ENCODE results near the gene GRID1.
"Not testable (repeated sequence)": the region's sequence is repeated elsewhere in the genome, so short reads cannot be mapped to it uniquely, and the experiment has no call there.

The GRID1 gene

DNA sequence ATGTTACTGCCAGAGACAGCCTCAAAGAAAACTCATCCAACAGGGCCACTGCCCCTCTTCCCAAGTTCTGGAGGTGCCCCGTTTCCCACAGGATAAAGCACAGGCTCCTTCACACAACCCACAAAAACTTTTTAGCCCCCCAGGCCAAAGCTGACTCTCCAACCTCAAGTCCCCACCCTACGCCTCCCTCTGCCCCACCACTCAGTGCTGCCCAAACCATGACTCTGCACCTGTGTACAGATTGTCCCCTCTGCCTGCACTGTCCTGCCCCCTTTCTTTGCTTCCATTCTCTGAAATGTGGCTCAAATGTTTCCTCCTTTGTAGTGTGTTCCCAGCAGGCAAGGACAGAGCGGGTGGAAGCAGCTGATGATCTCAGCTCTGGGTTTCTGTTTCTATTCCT, 284.0 kb downstream of the GRID1 start:
- Histone ChIP-seq H3K9ac (ENCODE audit: insufficient read length, low read depth) (no peak overlapping the region), H3K36me3 (ENCODE audit: insufficient read depth, insufficient read length, low read length) (no peaks in the 10 kb centered on the region), H3K27me3 (ENCODE audit: insufficient read depth, insufficient read length) (no peaks in the 10 kb centered on the region), H3K9me3 (ENCODE audit: insufficient read depth, low read length) (0 out of 2 replicates have a peak, but pooled peaks cover 5% of the 10 kb centered on the region), H3K4me1 (ENCODE audit: insufficient read depth, insufficient read length) (peaks cover 10% of the 10 kb centered on the region), H3K4me3 (ENCODE audit: insufficient read length, low read depth) (no peak overlapping the region)
- DNase-seq (ENCODE audit: low read depth, low spot score): no peak
- no peak for TF ChIP-seq SUZ12 (IDR thresholded peaks at IDR 0.05; ENCODE audit: extremely low read depth, insufficient read depth, insufficient read length)
- TF ChIP-seq ZNF274 (IDR thresholded peaks at IDR 0.05; ENCODE audit: low read depth, low read length): no peak
- TF ChIP-seq YY1 (IDR thresholded peaks at IDR 0.05; ENCODE audit: insufficient read depth, insufficient read length): no peak

DNA sequence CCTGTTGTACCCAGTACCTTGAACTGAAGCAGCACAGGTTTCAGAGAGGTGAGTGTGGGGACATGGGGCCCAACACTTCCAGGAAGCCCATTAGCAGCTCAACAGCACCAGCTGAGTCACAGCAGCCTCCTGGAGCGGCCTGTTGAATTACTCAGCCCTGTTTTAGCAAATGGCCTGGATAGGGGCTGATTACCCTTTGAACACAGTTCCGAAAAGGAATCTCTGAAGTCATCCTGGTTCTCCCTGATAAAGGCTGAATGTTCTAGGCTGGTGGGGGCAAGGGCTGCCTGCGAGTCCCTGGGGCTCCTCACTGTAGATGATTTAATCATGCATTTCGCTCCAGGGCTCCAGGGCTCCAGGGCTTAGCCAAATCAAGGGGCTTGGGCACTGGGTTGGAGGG, 287.5 kb downstream of the GRID1 start:
- peak; percentile 64 for DNase-seq (ENCODE audit: low read depth, low spot score)
- H3K36me3 ChIP-seq (ENCODE audit: insufficient read depth, insufficient read length, low read length): no peaks in the 10 kb centered on the region
- H3K27me3 ChIP-seq (ENCODE audit: insufficient read depth, insufficient read length): no peaks in the 10 kb centered on the region
- no peak overlapping the region for H3K9ac ChIP-seq (ENCODE audit: insufficient read length, low read depth)
- peaks cover 10% of the 10 kb centered on the region for H3K4me1 ChIP-seq (ENCODE audit: insufficient read depth, insufficient read length)
- no peak overlapping the region for H3K4me3 ChIP-seq (ENCODE audit: insufficient read length, low read depth)
- H3K9me3 ChIP-seq (ENCODE audit: insufficient read depth, low read length): 0 out of 2 replicates have a peak, but pooled peaks cover 5% of the 10 kb centered on the region
- TF ChIP-seq YY1 (IDR thresholded peaks at IDR 0.05; ENCODE audit: insufficient read depth, insufficient read length) (no peak), ZNF274 (IDR thresholded peaks at IDR 0.05; ENCODE audit: low read depth, low read length) (no peak), SUZ12 (IDR thresholded peaks at IDR 0.05; ENCODE audit: extremely low read depth, insufficient read depth, insufficient read length) (no peak)

DNA sequence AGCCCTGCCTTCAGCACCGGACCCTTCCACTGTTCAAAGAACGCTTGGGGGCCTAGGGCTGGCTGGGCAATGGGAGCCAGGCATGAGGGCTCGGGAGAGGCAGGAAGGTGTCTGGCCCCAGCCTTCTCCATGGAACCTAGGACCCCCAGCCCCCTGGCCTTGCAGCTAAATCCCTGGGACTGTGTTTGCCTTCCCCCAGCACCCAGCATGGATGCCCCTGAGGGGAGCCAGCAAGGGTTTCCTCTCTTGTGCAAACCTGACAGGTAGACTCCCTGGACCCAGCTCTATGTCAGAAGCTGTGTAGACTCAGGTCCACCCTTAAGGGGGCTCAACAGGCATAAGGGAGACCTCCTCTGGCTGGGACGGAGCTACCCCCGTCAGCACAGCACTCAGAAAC, 288.0 kb downstream of the GRID1 start:
- Histone ChIP-seq H3K4me1 (ENCODE audit: insufficient read depth, insufficient read length) (peaks cover 10% of the 10 kb centered on the region), H3K4me3 (ENCODE audit: insufficient read length, low read depth) (no peak overlapping the region), H3K9ac (ENCODE audit: insufficient read length, low read depth) (peak overlapping the region; percentile 61), H3K36me3 (ENCODE audit: insufficient read depth, insufficient read length, low read length) (no peaks in the 10 kb centered on the region), H3K27me3 (ENCODE audit: insufficient read depth, insufficient read length) (no peaks in the 10 kb centered on the region), H3K9me3 (ENCODE audit: insufficient read depth, low read length) (0 out of 2 replicates have a peak, but pooled peaks cover 5% of the 10 kb centered on the region)
- TF ChIP-seq SUZ12 (IDR thresholded peaks at IDR 0.05; ENCODE audit: extremely low read depth, insufficient read depth, insufficient read length): no peak
- TF ChIP-seq YY1 (IDR thresholded peaks at IDR 0.05; ENCODE audit: insufficient read depth, insufficient read length): no peak
- TF ChIP-seq ZNF274 (IDR thresholded peaks at IDR 0.05; ENCODE audit: low read depth, low read length): no peak
- DNase-seq (ENCODE audit: low read depth, low spot score): no peak

DNA sequence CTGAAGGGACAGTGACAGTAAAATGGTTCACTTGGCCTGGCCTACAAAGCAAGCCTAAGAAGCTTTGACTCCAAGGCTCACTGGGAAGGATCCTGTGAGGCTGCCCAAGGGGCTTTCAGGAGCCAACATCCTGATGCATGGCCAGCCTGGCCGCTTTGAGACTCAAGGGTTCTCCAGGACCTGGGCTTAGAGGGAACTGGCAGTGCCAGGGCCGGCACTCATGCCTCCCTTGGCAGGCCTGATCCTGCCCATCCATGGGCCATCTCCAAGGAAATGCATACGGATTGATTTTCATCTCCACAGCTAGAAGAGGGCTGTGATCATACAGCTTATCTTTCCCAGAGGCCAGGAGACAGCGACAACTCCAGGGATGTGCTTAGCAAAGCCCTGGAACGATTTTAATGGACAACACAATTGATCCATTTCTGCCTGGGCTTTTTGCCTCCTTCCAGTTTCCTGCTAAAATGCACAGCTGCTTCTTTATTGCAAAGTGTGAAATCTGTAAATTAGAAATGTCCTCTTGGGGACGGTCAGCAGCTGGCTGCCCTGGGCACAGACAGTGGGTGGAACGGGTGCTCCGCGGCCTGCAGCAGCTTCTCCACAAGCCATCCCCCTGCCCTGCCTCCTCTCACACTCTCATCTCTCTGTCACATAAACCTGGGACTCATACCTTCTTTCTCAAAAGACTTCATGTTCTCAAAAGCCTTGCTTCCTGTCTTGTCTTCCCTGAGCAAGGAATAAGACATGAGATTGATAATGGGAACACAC, 288.5 kb downstream of the GRID1 start:
- no peak for DNase-seq (ENCODE audit: low read depth, low spot score)
- H3K4me1 ChIP-seq (ENCODE audit: insufficient read depth, insufficient read length): peaks cover 10% of the 10 kb centered on the region
- no peaks in the 10 kb centered on the region for H3K36me3 ChIP-seq (ENCODE audit: insufficient read depth, insufficient read length, low read length)
- H3K9ac ChIP-seq (ENCODE audit: insufficient read length, low read depth): peak overlapping the region; percentile 61
- H3K27me3 ChIP-seq (ENCODE audit: insufficient read depth, insufficient read length): no peaks in the 10 kb centered on the region
- H3K4me3 ChIP-seq (ENCODE audit: insufficient read length, low read depth): no peak overlapping the region
- TF ChIP-seq SUZ12 (IDR thresholded peaks at IDR 0.05; ENCODE audit: extremely low read depth, insufficient read depth, insufficient read length) (no peak), YY1 (IDR thresholded peaks at IDR 0.05; ENCODE audit: insufficient read depth, insufficient read length) (no peak), ZNF274 (IDR thresholded peaks at IDR 0.05; ENCODE audit: low read depth, low read length) (no peak)
- 0 out of 2 replicates have a peak, but pooled peaks cover under 1% of the 10 kb centered on the region for H3K9me3 ChIP-seq (ENCODE audit: insufficient read depth, low read length)

DNA sequence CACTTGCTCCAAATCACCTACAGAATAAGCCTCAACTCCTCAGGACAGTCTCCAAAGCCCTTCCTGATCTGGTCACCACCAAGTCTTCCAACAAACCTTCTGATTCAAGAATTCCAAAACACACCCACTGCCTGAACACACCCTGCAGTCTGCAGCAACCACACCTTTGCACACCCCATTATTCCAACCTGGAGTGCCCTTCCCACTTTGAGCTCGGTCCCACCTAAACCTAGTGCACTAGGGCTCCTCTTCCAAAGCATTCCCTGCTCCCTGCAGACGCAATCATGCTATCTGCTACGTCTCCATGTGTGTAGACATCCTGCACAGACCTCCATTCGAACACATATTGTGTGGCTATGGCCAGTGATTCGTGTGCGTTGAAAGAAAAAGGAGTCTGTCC, 289.3 kb downstream of the GRID1 start:
- peaks cover 10% of the 10 kb centered on the region for H3K4me1 ChIP-seq (ENCODE audit: insufficient read depth, insufficient read length)
- H3K9me3 ChIP-seq (ENCODE audit: insufficient read depth, low read length): no peaks in the 10 kb centered on the region
- no peak for DNase-seq (ENCODE audit: low read depth, low spot score)

DNA sequence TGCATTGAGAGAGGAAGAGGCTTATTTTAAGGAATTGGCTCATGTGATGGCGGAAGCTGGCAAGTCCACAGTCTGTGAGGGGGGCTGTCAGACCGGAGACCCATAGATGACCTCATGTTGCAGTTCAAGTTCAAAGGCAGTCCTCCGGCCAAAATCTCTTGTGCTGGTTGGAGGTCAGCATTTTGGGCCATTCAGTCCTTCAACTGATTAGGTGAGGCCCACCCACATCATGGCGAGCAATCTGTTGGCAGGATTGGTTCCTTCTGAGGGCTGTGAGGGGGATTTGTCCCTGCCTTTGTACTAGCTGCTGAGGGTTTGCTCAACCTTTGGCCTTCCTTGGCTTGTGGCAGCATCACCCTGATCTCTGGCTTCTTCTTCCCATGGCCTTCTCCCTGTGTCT, 290.1 kb downstream of the GRID1 start:
- peaks cover 10% of the 10 kb centered on the region for H3K4me1 ChIP-seq (ENCODE audit: insufficient read depth, insufficient read length)

More for the DNA sequence above, 289.3 kb downstream of the GRID1 start:
- TF ChIP-seq YY1 (IDR thresholded peaks at IDR 0.05; ENCODE audit: insufficient read depth, insufficient read length): no peak
- no peak for TF ChIP-seq SUZ12 (IDR thresholded peaks at IDR 0.05; ENCODE audit: extremely low read depth, insufficient read depth, insufficient read length)
- no peak for TF ChIP-seq ZNF274 (IDR thresholded peaks at IDR 0.05; ENCODE audit: low read depth, low read length)
- Histone ChIP-seq H3K9ac (ENCODE audit: insufficient read length, low read depth) (no peak overlapping the region), H3K36me3 (ENCODE audit: insufficient read depth, insufficient read length, low read length) (no peaks in the 10 kb centered on the region), H3K4me3 (ENCODE audit: insufficient read length, low read depth) (no peak overlapping the region), H3K27me3 (ENCODE audit: insufficient read depth, insufficient read length) (no peaks in the 10 kb centered on the region)

DNA sequence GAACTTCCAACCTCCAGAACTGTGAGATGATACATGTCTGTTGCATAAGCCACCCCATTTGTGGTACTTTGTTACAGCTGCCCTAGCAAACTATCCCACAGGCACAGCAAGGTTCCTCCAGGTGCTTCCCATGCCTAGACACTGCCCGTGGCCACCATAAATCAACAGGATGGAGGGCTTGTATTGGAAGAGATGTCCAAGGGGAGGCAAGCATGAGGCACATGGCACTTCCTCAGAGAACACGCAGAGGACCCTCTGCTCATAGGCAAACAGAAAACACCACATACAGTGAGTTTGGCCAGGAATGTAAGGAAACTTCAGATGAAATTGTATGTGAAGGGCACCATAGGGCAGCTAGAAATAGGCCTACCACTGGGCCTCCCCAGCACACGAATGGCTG, 291.1 kb downstream of the GRID1 start:
- Histone ChIP-seq H3K9me3 (ENCODE audit: insufficient read depth, low read length) (no peaks in the 10 kb centered on the region), H3K4me3 (ENCODE audit: insufficient read length, low read depth) (no peak overlapping the region), H3K9ac (ENCODE audit: insufficient read length, low read depth) (no peak overlapping the region), H3K4me1 (ENCODE audit: insufficient read depth, insufficient read length) (peaks cover 10% of the 10 kb centered on the region), H3K36me3 (ENCODE audit: insufficient read depth, insufficient read length, low read length) (no peaks in the 10 kb centered on the region), H3K27me3 (ENCODE audit: insufficient read depth, insufficient read length) (no peaks in the 10 kb centered on the region)
- DNase-seq (ENCODE audit: low read depth, low spot score): no peak
- TF ChIP-seq ZNF274 (IDR thresholded peaks at IDR 0.05; ENCODE audit: low read depth, low read length) (no peak), YY1 (IDR thresholded peaks at IDR 0.05; ENCODE audit: insufficient read depth, insufficient read length) (no peak), SUZ12 (IDR thresholded peaks at IDR 0.05; ENCODE audit: extremely low read depth, insufficient read depth, insufficient read length) (no peak)

More for the DNA sequence above, 290.1 kb downstream of the GRID1 start:
- H3K4me3 ChIP-seq (ENCODE audit: insufficient read length, low read depth); H3K27me3 ChIP-seq (ENCODE audit: insufficient read depth, insufficient read length); DNase-seq (ENCODE audit: low read depth, low spot score); H3K36me3 ChIP-seq (ENCODE audit: insufficient read depth, insufficient read length, low read length); H3K9me3 ChIP-seq (ENCODE audit: insufficient read depth, low read length); H3K9ac ChIP-seq (ENCODE audit: insufficient read length, low read depth): not testable (repeated sequence)
